Activated CD8-positive, alpha-beta T cell treated with anti-CD3 and anti-CD28 coated beads, Interleukin-2, amount 10 ng/mL, durations not matched to agents 7 days and 5 days (primary cell): ENCODE results near the gene NPTX1. TPM values are rescaled to one million over a fixed set of nuclear protein-coding genes. Genes with fewer than 3 reads are reported as not detected.
A peak's percentile ranks its signal among the peaks of the same experiment; 100 is the strongest.

Source experiments
- ATAC-seq: fragments of 150-1000 bp; cut with Tn5 transposase; one replicate; pipeline ENCODE4 v1.10.0; 2021; ENCODE audit warnings: moderate library complexity
- CTCF ChIA-PET: fragments of 350-600 bp; sonication (Branson Sonifier 250); formaldehyde crosslinking; loops from one replicate; lab custom pipeline; 2021; ENCODE audit warnings: antibody characterized with exemption; lab: Charles Lee
- POLR2A ChIA-PET: fragments of 350-600 bp; sonication (Branson Sonifier 250); formaldehyde crosslinking; loops from one replicate; lab custom pipeline; 2021; ENCODE audit warnings: antibody characterized with exemption; lab: Charles Lee
- DNase-seq: peaks from one replicate; pipeline ENCODE4 v3.0.0-alpha.2; 2020
- H3K27ac Mint-ChIP-seq: one replicate; pipeline ENCODE4 v1.8.0; 2021; ENCODE audit warnings: mild to moderate bottlenecking, mixed read lengths
- H3K27me3 Mint-ChIP-seq: one replicate; pipeline ENCODE4 v1.8.0; 2021; ENCODE audit warnings: low read depth, mixed read lengths
- H3K36me3 Mint-ChIP-seq: one replicate; pipeline ENCODE4 v1.8.0; 2021; ENCODE audit warnings: low read depth, mixed read lengths
- H3K4me1 Mint-ChIP-seq: one replicate; pipeline ENCODE4 v1.8.0; 2021; ENCODE audit warnings: low read depth, mixed read lengths
- H3K4me3 Mint-ChIP-seq: one replicate; pipeline ENCODE4 v1.8.0; 2021; ENCODE audit warnings: mild to moderate bottlenecking, mixed read lengths
- H3K9me3 Mint-ChIP-seq: one replicate; pipeline ENCODE4 v1.8.0; 2022; ENCODE audit warnings: mixed read lengths; ENCODE audit not compliant: insufficient read depth
- total RNA-seq, 2 experiments: library from RNA; stranded (reverse); gene quantifications; one replicate each; pipeline ENCODE4 v1.2.3, GENCODE V29; 2021

Gene NPTX1
- total RNA-seq, 2 experiments from 2014 or later = 16.7 to 18.9 TPM

DNA sequence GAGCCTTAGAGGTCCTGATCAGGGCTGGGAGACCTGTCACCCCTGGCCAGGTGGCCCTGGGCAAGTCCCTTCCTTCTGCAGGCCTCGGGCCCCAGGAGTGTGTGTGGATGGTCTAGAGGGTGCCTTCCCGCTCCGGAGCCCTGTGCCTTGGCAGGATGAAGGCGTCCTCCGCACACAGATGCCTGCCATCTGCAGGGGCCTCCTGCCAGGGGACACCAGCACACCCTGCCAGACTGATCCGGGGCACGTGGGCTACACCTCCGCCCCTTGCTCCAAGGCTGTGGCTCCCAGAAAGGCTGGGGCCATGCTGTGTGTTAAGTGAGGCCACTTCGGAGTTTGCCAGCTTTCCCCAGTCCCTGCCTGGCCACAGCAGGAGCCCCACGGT, 30.7 kb downstream of the NPTX1 start:
- ChIA-PET CTCF (no interaction called here), POLR2A (no interaction called here)
- DNase-seq (no peak), ATAC-seq (no peak)
- Mint-ChIP-seq H3K27ac (no peak overlapping the region), H3K27me3 (peaks cover 3% of the 10 kb centered on the region), H3K36me3 (no peaks in the 10 kb centered on the region), H3K4me1 (no peaks in the 10 kb centered on the region), H3K4me3 (no peak overlapping the region), H3K9me3 (no peaks in the 10 kb centered on the region)

DNA sequence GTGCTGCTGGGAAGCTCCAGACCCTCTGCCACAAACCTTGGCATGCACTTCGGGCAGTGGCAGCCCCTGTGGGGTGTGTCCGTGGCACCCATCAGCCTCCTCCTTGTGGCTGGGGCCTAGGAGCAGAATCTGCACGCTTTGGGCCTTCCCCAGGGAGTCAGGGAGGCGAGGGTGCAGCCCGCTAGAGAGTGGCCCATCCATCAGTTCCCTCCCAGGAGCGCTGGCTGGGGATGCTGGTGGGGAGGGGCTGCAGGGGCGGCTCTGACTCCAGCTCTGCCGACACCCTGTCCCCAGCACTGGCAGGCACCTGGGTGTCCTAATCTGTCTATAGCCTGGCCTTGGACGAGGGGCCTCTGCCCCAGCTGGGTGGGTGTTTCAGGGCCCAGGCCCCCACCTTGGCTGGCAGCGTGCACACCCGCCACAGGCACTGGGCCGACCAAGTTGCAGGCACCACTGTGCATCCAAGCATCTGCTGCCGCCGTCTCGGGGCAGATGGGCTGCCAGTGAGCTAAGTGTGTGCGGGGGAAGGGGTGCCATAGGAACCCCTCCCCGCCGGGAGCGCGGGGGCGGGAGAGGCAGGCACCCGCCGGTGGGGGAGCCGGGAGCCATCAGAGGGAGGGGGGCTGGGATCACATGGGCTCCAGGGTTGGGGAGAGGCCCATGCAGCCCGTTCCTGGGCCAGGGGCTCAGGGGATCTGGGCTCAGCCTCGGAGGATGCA, 31.2 kb downstream of the NPTX1 start:
- Mint-ChIP-seq H3K4me1 (no peaks in the 10 kb centered on the region), H3K9me3 (no peaks in the 10 kb centered on the region), H3K27ac (no peak overlapping the region), H3K4me3 (no peak overlapping the region), H3K27me3 (peaks cover 3% of the 10 kb centered on the region), H3K36me3 (no peaks in the 10 kb centered on the region)
- POLR2A ChIA-PET = no interaction called here
- ATAC-seq (no peak), DNase-seq (no peak)
- CTCF ChIA-PET = no interaction called here

DNA sequence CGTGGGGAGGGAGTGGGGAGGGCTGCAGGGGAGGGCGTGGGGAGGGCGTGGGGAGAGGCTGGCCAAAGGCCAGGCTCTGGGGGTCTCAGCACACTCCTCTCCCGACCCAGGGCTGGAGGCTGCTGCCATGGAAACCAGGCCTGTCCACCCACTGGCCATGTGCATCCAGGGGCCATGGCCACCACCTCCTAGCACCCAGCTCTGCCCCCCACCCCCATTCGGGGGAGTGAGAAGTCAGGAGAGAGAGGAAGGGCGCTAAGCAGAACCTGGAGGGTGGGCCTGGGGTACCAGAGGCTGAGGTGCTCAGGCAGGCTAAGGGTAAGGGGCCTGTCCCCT, 31.8 kb downstream of the NPTX1 start:
- POLR2A ChIA-PET = no interaction called here
- H3K4me1 Mint-ChIP-seq = no peaks in the 10 kb centered on the region
- ATAC-seq = no peak
- no peak overlapping the region for H3K4me3 Mint-ChIP-seq
- no peak for DNase-seq
- H3K9me3 Mint-ChIP-seq = no peaks in the 10 kb centered on the region
- H3K27ac Mint-ChIP-seq = no peak overlapping the region
- CTCF ChIA-PET = no interaction called here
- H3K36me3 Mint-ChIP-seq = no peaks in the 10 kb centered on the region
- peaks cover 3% of the 10 kb centered on the region for H3K27me3 Mint-ChIP-seq

DNA sequence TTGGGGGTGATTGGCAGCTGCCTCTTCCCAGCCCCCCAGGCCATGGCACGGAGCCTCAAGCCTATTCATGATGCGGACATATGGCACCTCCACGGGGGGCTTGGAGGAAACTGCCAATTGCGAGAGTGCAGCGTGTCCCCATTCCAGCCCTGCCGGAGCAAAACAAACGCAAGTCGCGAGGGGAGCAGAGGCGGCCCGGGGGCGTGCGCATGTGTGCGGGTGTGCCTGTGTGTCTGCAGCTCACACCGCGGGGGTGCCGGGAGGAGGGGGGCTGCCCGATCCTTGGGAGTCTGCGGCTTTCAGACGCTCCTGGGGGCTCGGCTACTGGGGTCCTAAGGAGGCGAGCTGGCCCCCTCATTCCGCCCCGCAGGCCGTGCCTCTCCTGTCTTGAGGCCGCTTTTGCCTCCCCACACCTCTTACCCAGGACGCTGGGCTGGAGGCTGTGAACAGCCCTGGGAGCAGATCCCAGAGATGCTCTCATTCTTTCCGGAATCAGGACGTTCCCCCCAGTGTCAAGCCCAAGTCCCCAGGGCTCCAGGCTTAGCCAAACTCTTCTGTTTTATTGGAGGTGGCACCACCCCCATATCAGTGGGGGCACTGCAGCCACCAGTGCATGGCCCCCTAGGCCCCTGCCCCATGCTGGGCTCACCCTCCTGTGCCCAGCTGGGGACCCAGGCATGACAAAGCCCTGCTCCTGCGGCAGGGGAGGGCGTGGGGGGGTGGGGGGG, 32.3 kb downstream of the NPTX1 start:
- H3K27me3 Mint-ChIP-seq = peaks cover 3% of the 10 kb centered on the region
- H3K27ac Mint-ChIP-seq = no peak overlapping the region
- H3K4me3 Mint-ChIP-seq = no peak overlapping the region
- ChIA-PET CTCF (no interaction called here), POLR2A (no interaction called here)
- no peaks in the 10 kb centered on the region for H3K9me3 Mint-ChIP-seq
- H3K4me1 Mint-ChIP-seq = no peaks in the 10 kb centered on the region
- ATAC-seq (no peak), DNase-seq (no peak)
- no peaks in the 10 kb centered on the region for H3K36me3 Mint-ChIP-seq

DNA sequence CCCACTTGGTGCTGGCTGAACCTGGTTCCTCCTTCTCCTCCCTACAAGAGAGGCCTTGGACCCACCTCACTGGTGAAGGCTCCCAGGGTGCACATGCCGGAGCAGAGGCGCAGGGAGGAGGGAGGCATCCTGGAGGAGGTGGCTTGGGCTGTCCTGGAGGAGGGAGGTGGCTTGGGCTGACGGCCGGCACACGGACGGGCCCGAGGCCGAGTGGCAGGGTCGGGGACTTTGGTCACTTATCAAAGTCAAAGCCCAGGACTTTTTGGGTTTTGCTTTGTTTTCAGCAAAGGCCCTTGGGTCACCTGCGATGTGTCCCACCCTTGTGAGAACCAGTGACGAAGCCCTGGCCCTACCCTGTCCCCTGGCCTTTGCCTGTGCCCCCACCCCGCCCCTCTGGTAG, 32.9 kb downstream of the NPTX1 start:
- CTCF ChIA-PET = no interaction called here
- no peak overlapping the region for H3K27ac Mint-ChIP-seq

DNA sequence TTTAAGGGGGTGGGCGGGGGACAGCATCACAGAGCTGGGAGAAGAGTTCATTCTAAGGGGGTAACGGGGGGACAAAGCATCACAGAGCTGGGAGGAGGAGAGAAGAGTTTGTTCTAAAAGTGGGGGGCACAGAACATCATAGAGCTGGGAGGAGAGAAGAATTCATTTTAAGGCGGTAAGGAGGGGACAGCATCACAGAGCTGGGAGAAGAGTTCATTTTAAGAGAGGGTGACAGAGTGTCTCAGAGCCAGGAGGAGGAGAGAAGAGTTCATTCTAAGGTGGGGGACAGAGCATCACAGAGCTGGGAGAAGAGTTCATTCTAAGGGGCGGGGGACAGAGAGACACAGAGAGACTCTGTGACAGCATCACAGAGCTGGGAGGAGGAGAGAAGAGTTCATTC, 33.6 kb downstream of the NPTX1 start:
- Mint-ChIP-seq H3K27me3 (peaks cover 3% of the 10 kb centered on the region), H3K27ac (no peak overlapping the region), H3K4me3 (no peak overlapping the region), H3K4me1 (no peaks in the 10 kb centered on the region), H3K9me3 (no peaks in the 10 kb centered on the region), H3K36me3 (no peaks in the 10 kb centered on the region)
- DNase-seq = no peak
- ATAC-seq = no peak
- ChIA-PET POLR2A (interaction anchor here (2.6 kb wide), 1 partner anchor 12 kb away, joined by 14 read pairs; no protein-coding TSS in a partner anchor), CTCF (no interaction called here)

More for the DNA sequence above, 32.9 kb downstream of the NPTX1 start:
- H3K36me3 Mint-ChIP-seq = no peaks in the 10 kb centered on the region
- H3K9me3 Mint-ChIP-seq = no peaks in the 10 kb centered on the region
- H3K4me1 Mint-ChIP-seq = no peaks in the 10 kb centered on the region
- no peak overlapping the region for H3K4me3 Mint-ChIP-seq
- POLR2A ChIA-PET = no interaction called here
- ATAC-seq (no peak), DNase-seq (no peak)
- peaks cover 3% of the 10 kb centered on the region for H3K27me3 Mint-ChIP-seq

DNA sequence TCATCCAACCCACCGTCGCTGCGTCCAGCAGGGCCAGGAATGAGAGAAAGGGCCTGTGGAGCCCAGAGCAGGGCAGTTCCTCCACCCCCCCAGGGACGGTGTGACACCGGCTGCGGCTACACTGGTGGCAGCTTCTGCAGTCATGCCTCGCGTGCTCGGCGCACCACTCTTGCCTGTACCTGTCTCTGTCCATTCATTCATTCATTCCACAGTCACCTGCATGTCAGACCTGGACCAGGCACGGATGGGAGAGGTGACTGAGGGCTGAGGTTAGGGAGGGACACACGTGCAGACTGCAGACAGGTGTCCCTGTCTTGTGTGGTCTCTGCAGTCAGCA, 34.1 kb downstream of the NPTX1 start:
- Mint-ChIP-seq H3K27ac (no peak overlapping the region), H3K4me3 (no peak overlapping the region), H3K27me3 (peaks cover 3% of the 10 kb centered on the region), H3K36me3 (no peaks in the 10 kb centered on the region), H3K4me1 (no peaks in the 10 kb centered on the region), H3K9me3 (no peaks in the 10 kb centered on the region)
- ATAC-seq = no peak
- CTCF ChIA-PET = no interaction called here
- POLR2A ChIA-PET = interaction anchor here (2.6 kb wide), 1 partner anchor 12 kb away, joined by 14 read pairs; no protein-coding TSS in a partner anchor
- DNase-seq = no peak

DNA sequence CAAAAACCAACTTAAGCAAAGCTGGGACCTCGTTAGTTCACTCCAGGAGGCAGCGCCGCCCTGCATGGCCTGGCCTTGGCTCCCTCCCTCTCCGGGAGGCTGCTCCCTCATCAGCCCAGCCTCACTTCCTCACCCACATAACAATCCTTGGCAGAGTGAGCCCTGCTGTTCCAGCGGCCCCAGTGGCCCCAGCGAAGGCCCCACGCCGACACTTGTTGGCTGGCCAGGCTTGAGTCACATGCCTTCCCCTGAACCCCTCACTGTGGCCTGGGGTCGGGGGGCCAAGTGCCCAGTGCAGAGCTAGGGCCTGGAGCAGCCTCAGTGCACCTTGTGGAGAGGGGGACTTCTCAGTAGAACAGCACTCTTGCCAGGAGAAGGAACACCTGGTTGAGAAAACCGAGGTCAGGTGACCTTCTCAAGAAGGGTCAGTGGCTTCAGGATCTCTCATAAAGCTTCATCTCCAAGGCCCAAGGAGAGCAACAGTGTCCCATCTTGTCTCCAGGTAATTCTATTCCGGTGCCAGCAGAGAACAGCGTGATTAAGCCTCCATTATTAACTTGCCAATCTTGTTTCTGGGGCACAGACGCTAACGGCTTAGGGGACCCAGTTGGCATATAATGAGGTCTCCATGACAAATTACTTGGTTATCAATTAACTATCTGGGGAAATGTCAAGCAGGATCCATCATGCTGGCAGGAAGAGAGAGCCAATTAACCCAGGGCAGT, 34.6 kb downstream of the NPTX1 start:
- no peaks in the 10 kb centered on the region for H3K9me3 Mint-ChIP-seq
- DNase-seq (no peak), ATAC-seq (no peak)
- CTCF ChIA-PET = no interaction called here
- no peaks in the 10 kb centered on the region for H3K4me1 Mint-ChIP-seq
- no peak overlapping the region for H3K27ac Mint-ChIP-seq
- H3K4me3 Mint-ChIP-seq = no peak overlapping the region
- H3K36me3 Mint-ChIP-seq = no peaks in the 10 kb centered on the region
- peaks cover 3% of the 10 kb centered on the region for H3K27me3 Mint-ChIP-seq
- POLR2A ChIA-PET = interaction anchor here (2.6 kb wide), 1 partner anchor 13 kb away, joined by 14 read pairs; no protein-coding TSS in a partner anchor

DNA sequence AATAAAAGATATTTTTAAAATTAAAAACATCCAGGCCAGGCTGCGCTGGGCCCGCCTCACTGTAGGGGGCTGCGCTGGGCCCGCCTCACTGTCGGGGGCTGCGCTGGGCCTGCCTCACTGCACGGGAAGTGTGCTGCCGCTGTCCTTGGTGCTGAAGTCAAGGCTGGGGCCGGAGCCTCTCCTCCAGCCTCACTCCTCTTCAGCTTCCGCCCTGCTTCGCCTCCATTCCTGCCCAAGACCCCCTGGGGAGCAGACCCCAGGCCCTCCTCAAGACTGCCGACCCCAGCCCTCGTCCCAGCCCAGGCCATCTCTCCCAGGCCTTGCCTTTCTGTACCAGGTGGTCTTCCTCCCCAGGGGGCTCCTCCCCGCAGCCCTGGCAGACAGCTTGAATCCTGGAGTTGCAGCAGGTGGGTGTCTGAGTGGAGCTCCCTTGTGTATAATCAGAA, 35.3 kb downstream of the NPTX1 start:
- no peak overlapping the region for H3K27ac Mint-ChIP-seq
- H3K9me3 Mint-ChIP-seq = no peaks in the 10 kb centered on the region
- no peak overlapping the region for H3K4me3 Mint-ChIP-seq
- DNase-seq (peak; percentile 80), ATAC-seq (peak; percentile 87)
- H3K36me3 Mint-ChIP-seq = no peaks in the 10 kb centered on the region
- H3K27me3 Mint-ChIP-seq = peaks cover 3% of the 10 kb centered on the region
- CTCF ChIA-PET = no interaction called here
- no peaks in the 10 kb centered on the region for H3K4me1 Mint-ChIP-seq
- POLR2A ChIA-PET = interaction anchor here (2.6 kb wide), 1 partner anchor 13 kb away, joined by 14 read pairs; no protein-coding TSS in a partner anchor

DNA sequence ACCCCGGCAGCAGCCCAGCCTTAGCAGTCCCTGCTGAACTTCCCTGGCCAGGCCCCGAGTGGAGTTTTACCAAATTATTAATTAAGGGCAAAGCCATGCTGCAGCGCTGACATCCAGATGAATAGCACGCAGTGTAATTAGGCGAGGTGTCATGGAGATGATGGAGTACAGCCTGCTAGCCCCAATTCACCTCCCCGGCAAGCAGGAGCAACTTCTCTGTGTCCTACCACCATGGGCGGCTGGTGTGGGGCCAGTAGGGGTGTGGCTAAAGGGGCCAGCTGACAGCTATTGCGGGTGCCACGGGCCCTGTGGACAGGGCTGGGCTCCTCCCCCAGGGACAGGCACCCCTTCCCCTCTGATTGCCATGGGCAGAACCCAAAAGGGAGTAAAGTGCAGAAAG, 36.9 kb downstream of the NPTX1 start:
- H3K36me3 Mint-ChIP-seq = no peaks in the 10 kb centered on the region
- H3K9me3 Mint-ChIP-seq = no peaks in the 10 kb centered on the region
- H3K27ac Mint-ChIP-seq = no peak overlapping the region
- POLR2A ChIA-PET = no interaction called here
- H3K27me3 Mint-ChIP-seq = peaks cover 3% of the 10 kb centered on the region
- no peak for ATAC-seq
- no peaks in the 10 kb centered on the region for H3K4me1 Mint-ChIP-seq
- CTCF ChIA-PET = interaction anchor here (1.3 kb wide), 1 partner anchor 12 kb away, joined by 4 read pairs; no protein-coding TSS in a partner anchor
- no peak overlapping the region for H3K4me3 Mint-ChIP-seq
- no peak for DNase-seq

DNA sequence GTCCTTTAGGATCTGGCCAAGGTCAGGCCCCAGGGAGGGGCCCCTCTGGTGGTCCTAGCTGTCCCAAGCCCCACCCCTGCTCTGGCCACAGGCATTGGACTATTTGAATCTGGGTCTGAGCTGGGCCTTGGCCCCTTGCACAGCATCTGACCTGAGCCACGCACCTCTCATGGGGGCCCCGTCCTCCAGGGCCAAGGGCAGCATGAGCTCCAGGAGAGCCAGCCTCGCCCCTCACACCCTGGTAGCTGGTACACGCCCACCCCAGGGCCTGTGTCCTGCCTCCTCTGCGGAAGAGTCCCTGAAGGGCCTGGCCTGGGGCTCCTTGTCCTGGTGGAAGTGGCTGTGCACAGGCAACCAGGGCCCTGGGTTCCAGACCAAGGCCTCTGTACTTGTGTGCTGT, 37.6 kb downstream of the NPTX1 start:
- ChIA-PET CTCF (no interaction called here), POLR2A (no interaction called here)
- no peaks in the 10 kb centered on the region for H3K4me1 Mint-ChIP-seq
- no peaks in the 10 kb centered on the region for H3K36me3 Mint-ChIP-seq
- H3K27ac Mint-ChIP-seq = no peak overlapping the region
- no peak overlapping the region for H3K4me3 Mint-ChIP-seq
- no peak for DNase-seq
- no peaks in the 10 kb centered on the region for H3K9me3 Mint-ChIP-seq
- ATAC-seq = no peak
- peaks cover 3% of the 10 kb centered on the region for H3K27me3 Mint-ChIP-seq

DNA sequence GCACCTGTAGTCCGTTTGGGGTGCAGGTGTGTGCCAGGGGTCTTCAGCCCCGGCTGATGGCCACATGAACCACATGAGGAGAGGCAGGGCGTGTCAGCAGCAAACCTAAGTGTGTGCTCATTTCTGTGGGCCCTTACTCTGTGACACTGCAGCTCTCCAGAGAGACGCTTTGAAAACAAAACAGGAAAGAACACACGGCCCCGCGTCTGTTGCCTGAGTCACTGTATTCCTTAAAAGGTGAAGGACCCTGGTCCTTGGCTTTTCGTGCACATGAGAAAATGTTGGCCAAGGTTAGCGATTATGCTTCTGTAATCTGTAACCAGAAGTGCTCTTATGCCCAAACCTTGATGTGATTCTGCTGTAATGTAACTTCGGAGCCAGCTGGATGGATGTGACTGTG, 38.9 kb downstream of the NPTX1 start:
- Mint-ChIP-seq H3K36me3 (no peaks in the 10 kb centered on the region), H3K4me1 (no peaks in the 10 kb centered on the region), H3K27me3 (no peaks in the 10 kb centered on the region), H3K4me3 (no peak overlapping the region), H3K27ac (no peak overlapping the region), H3K9me3 (no peaks in the 10 kb centered on the region)
- POLR2A ChIA-PET = no interaction called here
- CTCF ChIA-PET = interaction anchor here (0.9 to 1.0 kb wide), 2 partner anchors 11 to 22 kb away, joined by 3 read pairs; no protein-coding TSS in a partner anchor
- no peak for DNase-seq
- ATAC-seq = no peak
